NCI-H2227 (cell line): ENCODE results near the gene EMILIN2.
"Not testable (repeated sequence)": the region's sequence is repeated elsewhere in the genome, so short reads cannot be mapped to it uniquely, and the experiment has no call there.

Experiments used
- DNase-seq: peaks from one replicate; lab custom pipeline; 2025; ENCODE audit not compliant: unreplicated experiment; lab: John Stamatoyannopoulos, UW

The EMILIN2 gene

DNA sequence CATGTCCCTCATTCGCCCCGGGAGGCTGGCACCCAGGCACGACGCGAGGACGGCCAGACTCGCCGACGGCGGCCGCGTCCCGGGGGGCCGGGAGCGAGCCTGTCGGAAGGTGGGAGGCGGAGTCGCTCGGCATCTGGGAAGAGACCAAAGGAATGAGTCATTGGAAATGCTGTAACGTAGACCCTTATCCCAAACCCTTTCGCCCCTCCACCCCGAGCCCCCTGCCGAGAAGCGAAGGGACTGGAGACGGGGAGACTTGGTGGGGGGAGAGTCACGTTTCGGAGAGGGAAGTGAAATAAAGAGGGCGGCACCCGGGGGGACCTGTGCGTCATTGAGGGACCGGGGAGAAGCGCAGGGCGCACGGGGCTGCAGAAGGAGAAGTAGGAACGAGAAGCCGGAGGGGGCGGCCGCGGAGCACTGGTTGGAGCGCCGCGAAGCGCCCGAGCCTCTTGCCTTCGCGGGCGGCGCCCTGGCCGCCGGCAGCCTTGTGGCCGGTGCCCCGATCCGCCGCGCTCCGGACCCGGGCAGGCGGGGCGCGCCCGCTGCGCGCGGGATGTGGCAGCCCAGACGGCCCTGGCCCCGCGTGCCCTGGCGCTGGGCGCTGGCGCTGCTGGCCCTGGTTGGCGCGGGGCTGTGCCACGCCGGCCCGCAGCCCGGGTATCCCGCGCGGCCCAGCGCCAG, at the start of gene EMILIN2:
Gene EMILIN2, plus strand, starts transcription at position 371 of the 681 bp plus-strand sequence. Its CDS starts 183 bp downstream, at position 554.
- no peak for DNase-seq

DNA sequence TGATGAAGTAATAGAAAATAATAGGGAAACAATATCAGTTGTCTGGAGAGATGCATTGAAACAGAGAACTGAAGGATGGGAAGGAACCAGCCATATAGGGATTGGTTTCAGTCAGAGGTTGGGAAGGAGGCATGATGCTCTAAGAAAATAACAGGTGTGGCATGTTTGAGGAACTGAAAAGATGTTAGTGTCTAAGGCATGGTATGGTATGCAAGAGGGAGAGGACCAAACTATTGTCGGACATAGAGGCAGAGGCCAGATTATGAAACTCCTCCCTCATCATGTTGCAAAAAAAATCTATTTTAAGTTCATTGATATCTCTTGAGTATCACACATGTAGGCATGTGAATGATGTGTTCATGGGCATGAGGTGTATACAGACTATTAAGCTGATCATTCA, 48.9 kb upstream of the EMILIN2 start:
- DNase-seq: no peak

DNA sequence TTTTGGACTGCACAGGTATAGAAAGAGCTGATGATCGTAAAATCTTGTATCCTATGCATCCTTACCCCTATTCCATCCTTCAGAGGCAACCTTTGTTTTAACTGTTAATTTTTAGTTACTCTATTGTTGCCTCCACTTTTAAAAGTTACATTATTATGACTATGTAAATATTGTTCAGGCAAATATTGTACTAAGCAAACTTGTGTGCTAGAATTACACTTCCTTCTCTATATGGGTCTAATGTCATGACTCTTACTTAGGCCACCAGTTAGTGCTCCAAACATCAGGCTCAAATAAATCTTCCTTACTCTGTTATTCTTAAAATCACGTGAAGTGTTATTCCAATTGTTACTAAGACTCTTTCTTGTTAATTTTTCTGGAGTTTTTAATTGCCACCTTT, 47.4 kb upstream of the EMILIN2 start:
- no peak for DNase-seq

DNA sequence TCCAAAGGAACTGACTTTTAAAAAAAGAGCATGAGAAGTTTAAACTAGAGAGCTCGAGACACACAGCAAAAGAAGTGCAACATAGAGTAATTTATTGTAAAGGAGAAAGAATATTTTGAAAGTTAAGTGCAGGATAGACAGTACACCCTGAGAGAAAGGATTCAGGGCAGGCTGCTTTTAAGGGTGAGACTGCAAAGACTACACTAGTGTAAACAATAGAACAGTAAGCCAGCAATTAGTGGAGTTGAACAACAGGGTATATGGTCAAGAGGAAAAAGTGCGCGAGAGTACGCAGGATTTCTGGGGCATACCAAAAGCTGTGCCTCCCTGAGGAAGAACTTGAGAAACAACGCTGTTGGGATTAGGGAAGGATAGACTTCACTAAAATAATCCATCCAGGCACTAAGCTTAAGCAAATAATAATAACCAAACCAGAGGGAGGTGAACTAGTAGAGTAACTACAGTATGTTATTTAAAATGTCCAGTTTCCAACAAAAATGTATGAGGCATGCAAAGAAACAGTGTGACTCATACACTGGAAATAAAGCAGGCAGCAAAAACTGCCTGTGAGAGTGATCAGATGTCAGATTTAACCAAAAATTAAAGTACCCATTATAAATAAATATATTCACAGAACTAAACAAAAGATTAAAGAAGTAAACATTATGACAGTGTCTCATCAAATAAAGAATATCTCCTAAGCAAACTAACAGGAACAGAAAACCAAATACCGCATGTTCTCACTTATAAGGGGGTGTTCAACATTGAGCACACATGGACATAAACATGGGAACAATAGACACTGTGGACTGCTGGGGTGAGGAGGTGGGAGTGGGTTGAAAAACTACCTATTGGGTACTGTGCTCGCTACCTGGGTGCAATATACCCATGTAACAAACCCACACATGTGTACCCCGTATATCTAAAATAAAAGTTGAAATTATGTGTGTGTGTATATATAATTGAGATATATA, 40.5 kb upstream of the EMILIN2 start:
- no peak for DNase-seq

DNA sequence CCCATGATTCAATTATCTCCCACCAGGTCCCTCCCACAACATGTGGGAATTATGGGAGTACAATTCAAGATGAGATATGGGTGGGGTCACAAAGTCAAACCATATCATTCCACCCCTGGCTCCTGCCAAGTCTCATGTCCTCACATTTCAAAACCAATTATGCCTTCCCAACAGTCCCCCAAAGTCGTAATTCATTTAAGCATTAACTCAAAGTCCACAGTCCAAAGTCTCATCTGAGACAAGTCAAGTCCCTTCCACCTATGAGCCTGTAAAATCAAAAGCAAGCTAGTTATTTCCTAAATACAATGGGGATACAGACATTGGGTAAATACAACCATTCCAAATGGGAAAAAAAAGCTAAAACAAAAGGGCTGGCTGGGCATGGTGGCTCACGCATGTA, 38.2 kb upstream of the EMILIN2 start:
- not testable (repeated sequence) for DNase-seq

DNA sequence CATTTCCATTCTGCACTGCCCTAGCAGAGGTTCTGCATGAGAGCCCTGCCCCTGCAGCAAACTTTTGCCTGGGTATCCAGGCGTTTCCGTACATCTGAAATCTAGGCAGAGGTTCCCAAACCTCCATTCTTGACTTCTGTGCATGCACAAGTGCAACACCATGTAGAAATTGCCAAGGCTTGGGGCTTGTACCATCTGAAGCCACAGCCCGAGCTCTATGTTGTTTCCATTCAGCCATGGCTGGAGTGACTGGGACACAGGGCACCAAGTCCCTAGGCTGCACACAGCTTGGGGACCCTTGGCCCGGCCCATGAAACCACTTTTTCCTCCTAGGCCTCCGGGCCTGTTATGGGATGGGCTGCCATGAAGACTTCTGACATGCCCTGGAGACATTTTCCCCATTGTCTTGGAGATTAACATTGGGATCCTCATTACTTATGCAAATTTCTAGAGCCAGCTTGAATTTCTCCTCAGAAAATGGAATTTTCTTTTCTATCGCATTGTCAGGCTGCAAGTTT, 37.1 kb upstream of the EMILIN2 start:
- not testable (repeated sequence) for DNase-seq

DNA sequence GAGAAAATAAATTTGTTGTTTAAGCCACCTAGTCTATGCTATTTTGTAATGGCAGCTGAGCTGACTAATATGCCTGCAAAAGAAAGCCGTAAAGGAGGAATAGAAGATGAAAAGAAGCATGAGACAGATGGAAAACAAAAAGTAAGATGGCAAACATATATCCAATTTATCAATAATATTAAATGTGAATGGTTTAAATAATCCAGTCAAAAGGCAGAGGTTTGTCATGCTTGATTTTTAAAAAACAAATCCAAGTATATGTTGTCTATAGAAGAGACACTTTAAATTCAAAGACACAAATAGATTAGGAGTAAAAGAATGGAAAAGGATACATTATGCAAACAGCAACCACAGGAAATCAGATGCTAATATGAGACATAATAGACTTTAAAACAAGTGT, 35.4 kb upstream of the EMILIN2 start:
- DNase-seq: no peak

DNA sequence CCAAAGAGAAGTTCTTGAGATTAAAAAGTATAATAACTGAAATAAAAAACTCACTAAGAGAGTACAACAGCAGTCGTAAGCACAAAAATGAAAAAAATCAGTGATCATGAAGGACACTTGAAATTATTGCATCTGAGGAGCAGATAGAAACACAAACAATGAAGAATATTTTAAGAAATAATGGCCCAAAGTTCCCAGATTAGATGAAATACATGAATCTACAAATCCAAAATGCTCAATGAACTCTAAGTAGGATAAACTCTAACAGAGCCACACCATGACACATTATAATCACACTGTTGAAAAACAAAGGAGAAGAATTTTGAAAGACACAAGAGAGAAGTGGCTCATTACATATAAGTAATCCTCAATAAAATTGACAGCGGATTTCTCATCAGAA, 31.9 kb upstream of the EMILIN2 start:
- DNase-seq: no peak

DNA sequence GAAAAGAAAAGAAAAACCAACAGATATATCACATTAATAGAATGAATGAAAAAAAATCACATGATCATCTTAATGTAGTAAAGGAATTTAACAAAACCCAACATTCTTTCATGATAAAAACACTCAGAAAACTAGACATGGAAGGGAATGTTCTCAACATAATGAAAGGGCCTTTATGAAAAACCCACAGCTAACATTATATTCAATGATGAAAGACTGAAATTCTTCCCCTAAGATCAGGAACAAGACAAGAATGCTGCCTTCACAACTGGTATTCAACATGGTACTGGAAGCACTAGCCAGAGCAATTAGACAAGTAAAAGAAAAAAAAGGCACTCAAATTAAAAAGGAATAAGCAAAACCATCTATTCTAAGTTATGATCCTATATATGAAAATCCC, 28.5 kb upstream of the EMILIN2 start:
- DNase-seq: no peak

DNA sequence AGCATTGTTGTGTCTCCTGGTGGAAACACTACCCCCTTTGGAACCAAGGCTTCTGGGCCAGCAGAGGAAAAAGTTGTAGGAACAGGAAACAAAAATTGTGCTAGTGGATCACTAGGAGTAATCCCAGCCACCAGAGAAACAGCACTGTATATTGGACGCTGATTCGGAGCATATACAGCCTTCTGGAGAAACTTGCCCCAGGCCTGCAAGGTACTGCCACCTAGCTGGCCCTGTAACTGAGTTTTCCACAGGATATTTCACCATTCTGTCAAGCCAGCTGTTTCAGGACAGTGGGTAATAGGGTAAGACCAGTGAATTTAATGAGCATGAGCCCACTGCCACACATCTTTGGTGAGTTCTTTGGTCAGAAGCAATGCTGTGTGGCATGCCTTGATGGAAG, 25.1 kb upstream of the EMILIN2 start:
- DNase-seq: no peak

DNA sequence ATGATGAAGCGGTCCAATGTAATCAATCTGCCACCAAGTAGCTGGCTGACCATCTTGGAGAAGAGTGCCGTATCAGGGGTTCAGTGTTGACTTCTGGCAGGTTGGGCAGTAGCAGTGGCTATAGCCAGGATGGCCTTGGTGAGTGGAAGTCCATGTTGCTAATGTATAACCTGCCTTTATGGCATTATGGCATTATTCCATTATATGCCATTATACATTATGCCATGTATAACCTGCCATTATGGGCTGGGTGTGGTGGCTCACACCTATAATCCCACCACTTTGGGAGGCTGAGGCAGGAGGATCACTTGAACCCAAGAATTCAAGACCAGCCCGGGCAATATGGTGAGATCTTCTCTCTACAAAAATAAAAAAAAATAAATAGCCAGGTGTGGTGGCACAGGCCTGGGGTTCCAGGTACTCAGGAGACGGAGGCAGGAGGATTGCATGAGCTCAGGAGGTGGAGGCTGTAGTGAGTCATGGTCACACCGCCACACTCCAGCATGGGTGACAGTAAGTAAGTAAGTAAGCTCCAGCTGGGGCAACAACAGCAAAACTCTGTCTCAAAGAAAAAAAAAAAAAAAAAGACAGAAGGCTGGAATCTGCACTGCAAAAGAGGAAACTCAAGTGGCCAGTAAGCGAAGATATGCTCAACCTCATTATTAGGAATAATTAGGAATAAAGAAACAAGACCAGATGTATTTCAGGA, 24.4 kb upstream of the EMILIN2 start:
- DNase-seq: no peak

DNA sequence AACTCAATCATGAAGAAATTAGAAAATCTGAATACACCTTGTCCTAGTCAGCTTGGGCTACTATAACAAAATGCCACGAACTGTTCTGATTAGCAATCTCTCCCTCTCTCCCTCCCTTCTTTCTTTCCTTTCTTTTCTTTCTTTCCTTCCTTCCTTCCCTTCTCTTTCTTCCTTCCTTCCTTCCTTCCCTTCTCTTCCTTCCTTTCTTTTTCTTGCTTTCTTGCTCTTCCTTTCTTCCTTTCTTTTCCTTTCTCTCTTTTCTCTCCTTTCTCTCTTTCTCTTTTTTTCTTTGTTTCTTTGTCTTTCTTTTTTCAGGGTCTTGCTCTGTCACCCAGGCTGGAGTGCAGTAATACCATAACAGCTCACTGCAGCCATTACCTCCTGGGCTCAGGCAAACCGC, 23.6 kb upstream of the EMILIN2 start:
- no peak for DNase-seq

DNA sequence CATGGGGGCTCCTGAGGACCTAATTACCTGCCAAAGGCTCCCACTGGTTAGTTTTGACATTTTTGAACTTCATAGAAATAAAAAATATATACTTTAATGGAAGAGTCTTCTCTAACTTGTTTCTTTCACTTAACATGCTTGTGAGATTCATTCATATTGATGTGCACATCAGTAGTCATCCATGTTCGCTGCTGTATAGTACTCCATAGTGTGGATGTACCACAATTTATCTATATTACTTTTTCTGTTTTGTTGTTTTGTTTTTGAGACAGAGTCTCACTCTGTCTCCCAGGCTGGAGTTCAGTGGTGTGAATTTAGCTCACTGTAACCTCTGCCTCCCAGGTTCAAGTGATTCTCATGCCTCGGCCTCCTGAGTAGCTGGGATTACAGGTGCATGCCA, 22.8 kb upstream of the EMILIN2 start:
- DNase-seq: no peak

DNA sequence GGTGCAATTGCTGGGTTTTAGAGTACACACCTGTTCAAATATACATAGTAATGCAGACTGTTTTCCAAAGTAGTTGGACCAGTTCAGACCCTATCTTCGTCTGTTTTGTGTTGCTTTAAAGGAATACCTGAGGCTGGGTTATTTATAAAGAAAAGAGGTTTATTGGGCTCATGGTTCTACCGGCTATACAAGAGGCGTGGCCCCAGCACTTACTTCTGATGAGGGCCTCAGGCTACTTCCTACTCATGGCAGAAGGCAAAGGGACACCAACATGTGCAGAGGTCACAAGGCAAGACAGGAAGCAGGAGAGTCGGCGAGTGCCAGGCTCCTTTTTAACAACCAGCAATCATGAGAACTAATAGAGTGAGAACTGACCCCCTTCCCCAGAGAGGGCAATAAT, 21.9 kb upstream of the EMILIN2 start:
- DNase-seq: no peak

DNA sequence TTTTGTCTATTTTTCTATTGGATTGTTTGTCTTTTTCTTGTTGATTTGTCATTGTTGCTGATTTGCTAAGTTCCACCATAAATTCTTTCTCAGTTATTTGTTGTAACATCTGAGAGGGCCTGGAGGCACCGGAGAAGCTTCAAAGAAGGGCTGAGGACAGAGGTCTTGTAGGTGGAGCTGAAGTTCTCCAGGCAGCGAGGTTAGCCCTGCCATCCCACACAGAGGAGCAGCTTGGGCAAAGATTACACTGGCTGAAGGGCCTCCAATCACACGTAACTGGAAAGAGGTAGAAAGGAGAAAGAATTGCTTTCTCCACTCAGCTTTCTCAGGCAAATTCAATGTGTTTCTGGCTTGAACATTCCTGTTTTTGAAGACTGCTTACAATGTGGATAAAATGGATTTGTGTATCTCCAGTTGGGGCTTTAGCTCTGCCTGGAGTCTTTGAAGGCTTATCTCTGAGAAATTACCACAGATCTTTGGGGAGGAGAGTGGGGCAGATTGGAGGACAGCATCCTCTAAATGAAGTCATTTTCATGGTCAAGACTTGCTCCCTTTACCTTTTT, 21.1 kb upstream of the EMILIN2 start:
- DNase-seq: no peak

DNA sequence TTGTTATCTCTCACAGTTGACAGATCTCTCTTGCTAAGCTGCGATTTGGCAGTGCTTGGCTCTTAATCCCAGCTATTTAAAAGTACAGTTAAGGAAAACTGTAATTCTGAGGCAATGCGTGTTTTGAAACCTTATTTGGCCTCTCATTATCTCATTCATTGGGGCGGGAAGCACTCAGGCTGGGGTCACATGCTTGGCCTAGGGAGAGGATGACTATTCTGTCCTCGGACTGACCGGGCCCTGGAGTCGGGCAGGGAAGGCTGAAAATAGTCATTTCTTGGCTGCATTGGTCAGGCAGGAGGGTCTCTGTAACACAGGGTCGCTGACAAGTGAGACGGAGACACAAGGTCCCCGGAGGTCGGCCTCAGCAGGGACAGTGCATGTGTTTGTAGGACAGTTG, 20.2 kb upstream of the EMILIN2 start:
- no peak for DNase-seq

DNA sequence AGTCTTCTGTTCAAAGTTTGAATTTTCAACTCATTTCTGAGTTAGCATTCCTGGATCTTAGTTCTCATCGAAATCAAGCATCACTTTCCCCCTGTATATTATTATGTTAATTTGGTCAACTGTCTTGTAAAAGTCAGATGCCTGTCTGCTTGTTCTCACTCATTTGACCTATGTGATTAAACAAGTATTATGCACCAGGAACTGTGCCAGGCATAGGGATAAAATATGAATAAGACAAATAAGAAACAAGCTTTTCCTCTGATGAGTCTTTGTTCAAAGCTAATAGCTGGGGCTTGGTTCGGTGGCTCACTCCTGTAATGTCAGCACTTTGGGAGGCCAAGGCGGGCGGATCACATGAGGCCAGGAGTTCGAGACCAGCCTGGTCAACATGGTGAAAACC, 19.7 kb upstream of the EMILIN2 start:
- DNase-seq: no peak

DNA sequence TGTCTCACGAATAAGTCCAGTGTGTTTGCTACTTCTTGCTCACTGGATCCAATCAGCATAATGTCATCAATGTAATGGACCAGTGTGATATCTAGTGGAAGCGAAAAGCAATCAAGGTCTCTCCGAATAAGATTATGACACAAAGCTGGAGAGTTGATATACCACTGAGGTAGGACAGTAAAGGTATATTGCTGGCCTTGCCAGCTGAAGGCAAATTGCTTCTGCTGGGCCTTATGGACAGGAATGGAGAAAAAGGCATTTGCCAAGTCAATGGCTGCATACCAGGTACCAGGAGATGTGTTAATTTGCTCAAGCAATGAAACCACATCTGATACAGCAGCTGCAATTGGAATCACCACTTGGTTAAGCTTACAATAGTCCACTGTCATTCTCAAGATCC, 10.7 kb upstream of the EMILIN2 start:
- DNase-seq: not testable (repeated sequence)

DNA sequence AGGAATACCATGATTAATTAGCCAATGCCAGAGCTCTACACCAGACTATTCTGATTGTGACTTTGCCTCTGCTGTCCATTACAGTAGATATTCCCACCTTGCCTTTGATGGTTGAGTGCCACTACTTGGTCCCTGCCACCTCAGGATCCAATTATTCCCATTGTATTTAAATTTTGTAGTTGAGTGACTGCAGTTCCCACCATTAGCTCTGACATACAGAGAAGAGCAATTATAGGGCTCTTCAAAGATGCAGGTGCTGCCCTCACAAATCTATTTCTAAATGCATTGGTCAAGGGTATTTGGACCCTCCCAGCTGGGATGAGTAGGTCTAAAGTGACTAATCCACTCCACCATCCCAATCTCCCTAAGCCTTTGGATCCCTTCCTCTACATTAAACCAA, 9.5 kb upstream of the EMILIN2 start:
- DNase-seq: not testable (repeated sequence)

DNA sequence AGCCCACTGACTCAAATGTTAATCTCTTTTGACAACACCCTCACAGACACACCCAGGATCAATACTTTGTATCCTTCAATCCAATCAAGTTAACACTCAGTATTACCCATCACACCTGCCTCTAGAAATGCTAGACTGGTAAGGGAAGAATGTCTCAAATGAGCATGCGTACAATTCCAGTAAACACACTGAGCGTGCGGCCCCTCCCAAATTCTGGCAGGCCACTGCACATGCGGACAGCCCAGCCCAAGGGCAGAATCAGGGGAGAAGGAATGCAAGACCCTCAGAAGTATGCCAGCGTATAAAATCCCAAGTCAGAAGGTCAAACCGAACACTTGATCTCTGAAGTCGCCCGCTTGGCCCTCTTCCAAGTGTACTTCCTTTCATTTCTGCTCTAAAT, 7.6 kb upstream of the EMILIN2 start:
- DNase-seq: no peak

DNA sequence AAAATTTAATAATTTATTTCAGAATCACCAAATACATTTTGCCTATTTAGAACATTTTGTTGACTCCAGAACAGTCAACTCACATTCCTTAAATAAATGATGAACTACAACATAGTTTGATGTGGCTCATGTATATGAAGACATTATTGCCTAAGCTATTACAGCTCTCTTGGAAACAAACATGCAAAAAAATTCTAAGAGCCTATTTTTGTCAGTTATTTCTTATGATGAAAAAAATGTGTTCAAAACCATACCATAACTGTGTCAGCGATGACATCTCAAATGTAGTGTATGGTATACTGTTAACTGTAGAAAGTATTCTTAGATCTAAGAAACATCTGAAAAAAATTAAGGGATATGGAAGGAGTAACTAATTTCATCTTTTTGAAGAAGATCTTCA, 6.3 kb upstream of the EMILIN2 start:
- no peak for DNase-seq
